Kidney (tissue), 14 donors: ENCODE results near the gene ACP7. TPM values are rescaled to one million over a fixed set of nuclear protein-coding genes. Genes with fewer than 3 reads are reported as not detected.

ENCODE experiments used
- DNase-seq, 5 donors: peaks; one replicate each; pipeline ENCODE4 v3.0.0-alpha.2; 2013 to 2020
- FAIRE-seq: peaks from 2 replicates; lab custom pipeline; 2012; peaks lifted over from hg19 to GRCh38; lab: Jason Lieb, UNC
- H3K27ac ChIP-seq, 2 donors: one replicate each; pipeline ENCODE4 v1.7.0; 2013; ENCODE audit warnings: low read depth in 2 of 2, low read length in 2 of 2, inconsistent platforms in 1 of 2
- H3K27me3 ChIP-seq: one replicate; pipeline ENCODE4 v1.7.1; 2013; ENCODE audit warnings: low read length, inconsistent platforms; ENCODE audit not compliant: control insufficient read depth, insufficient read depth
- H3K36me3 ChIP-seq, 3 donors: one replicate each; pipeline versions ENCODE4 v1.7.0 to v1.7.1; 2013; ENCODE audit warnings: low read length in 3 of 3, control low read depth in 1 of 3, inconsistent platforms in 1 of 3; ENCODE audit not compliant: insufficient read depth in 3 of 3, control insufficient read depth in 2 of 3
- H3K4me1 ChIP-seq, 3 donors: one replicate each; pipeline versions ENCODE4 v1.7.0 to v1.7.1; 2013; ENCODE audit warnings: low read length in 3 of 3, inconsistent platforms in 1 of 3, low read depth in 1 of 3; ENCODE audit not compliant: control insufficient read depth in 2 of 3, insufficient read depth in 2 of 3
- H3K4me3 ChIP-seq, 3 donors: one replicate each; pipeline versions ENCODE4 v1.7.0 to v1.8.1; 2013; ENCODE audit warnings: low read length in 3 of 3, control low read depth in 1 of 3, inconsistent platforms in 1 of 3
- H3K9ac ChIP-seq, 3 donors: one replicate each; pipeline versions ENCODE4 v1.7.0 to v1.7.1; 2013; ENCODE audit warnings: low read length in 3 of 3, control low read depth in 1 of 3, inconsistent platforms in 1 of 3
- H3K9me3 ChIP-seq, 3 donors: one replicate each; pipeline versions ENCODE4 v1.7.0 to v1.7.1; 2013; ENCODE audit warnings: low read length in 3 of 3, control low read depth in 1 of 3, inconsistent platforms in 1 of 3; ENCODE audit not compliant: control insufficient read depth in 2 of 3, insufficient read depth in 1 of 3
- intact Hi-C: fragments of 100-400 bp; cut with DNase I; formaldehyde crosslinking; loops from one replicate; pipeline ENCODE4 v1.11.1; 2022
- polyA plus RNA-seq: library from polyadenylated mRNA; stranded (reverse); fragments of 350-450 nt; fragmentation: Illumina TruSeq; extraction: RNeasy Lipid Tissue Mini Kit (QIAGEN cat#74804); gene quantifications from one replicate; pipeline ENCODE4 v1.2.3, GENCODE V29; 2014; ENCODE audit warnings: low read depth, low replicate concordance; ENCODE audit not compliant: insufficient read depth
- total RNA-seq: library from RNA; stranded (reverse); fragmentation: NEBNext Ultra II Directional; extraction: Animal tissue kit (Norgen Biotek cat#: 25700); gene quantifications from one replicate; pipeline ENCODE4 v1.2.1, GENCODE V29; 2021
- TF ChIP-seq, protein P1 (sequence below): IDR thresholded peaks from 3 replicates; pipeline ENCODE4 v1.5.1; 2012; ENCODE audit warnings: mild to moderate bottlenecking, moderate library complexity, borderline replicate concordance; ENCODE audit not compliant: insufficient read depth; ENCODE audit errors: extremely low read depth
- donor health status: control.
- donor health status: control.
- donor health status: control.
- donor health status: control.
- donor health status: control.
- donor health status: DM: yes; HTN: yes; CAD: no.
- donor health status: Normal renal cell carcinoma (clear cell type).

The ACP7 gene
- total and polyA plus RNA-seq, 2 donors from 2014 or later: 0.13 TPM; not detected in 1

DNA sequence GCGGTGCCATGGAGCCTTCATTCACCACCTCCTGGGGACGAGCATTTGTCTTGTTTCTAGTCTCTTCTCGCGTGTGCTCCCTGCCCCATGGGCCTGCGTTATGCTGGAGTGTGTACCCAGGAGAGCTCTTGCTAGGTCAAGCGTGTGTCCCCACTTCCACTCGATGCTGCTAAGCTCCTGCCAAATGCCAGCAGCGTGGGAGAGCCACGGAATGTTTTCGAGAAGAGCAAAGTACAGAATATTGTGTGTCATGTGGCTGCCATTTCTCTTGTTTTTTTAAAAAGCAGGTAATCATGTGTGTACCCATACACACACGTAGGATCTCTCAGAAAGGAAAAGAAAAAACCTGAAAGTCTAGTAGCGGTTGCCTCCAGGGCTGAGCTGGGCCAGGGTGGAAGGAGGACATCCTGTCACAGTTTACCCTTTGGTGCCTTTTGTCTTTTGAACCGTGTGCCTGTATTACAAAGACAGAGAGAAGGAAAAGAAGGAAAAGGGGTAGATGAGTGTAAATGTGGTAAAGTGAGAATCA lies 70.0 kb downstream of the ACP7 start:
- Histone ChIP-seq H3K27ac (peak overlapping the region; percentile 8 to 79), H3K9me3 (no peaks in the 10 kb centered on the region), H3K27me3 (no peaks in the 10 kb centered on the region), H3K4me3 (peak overlapping the region in 2 of 3 donors; percentile 3 to 25), H3K4me1 (peaks cover 0 to 57% (median 37%) of the 10 kb centered on the region in 3 donors), H3K9ac (no peak overlapping the region), H3K36me3 (peaks cover 0 to 3% (median 0%) of the 10 kb centered on the region in 3 donors)
- intact Hi-C loops: no loop called here
- TF ChIP-seq, protein P1, sequence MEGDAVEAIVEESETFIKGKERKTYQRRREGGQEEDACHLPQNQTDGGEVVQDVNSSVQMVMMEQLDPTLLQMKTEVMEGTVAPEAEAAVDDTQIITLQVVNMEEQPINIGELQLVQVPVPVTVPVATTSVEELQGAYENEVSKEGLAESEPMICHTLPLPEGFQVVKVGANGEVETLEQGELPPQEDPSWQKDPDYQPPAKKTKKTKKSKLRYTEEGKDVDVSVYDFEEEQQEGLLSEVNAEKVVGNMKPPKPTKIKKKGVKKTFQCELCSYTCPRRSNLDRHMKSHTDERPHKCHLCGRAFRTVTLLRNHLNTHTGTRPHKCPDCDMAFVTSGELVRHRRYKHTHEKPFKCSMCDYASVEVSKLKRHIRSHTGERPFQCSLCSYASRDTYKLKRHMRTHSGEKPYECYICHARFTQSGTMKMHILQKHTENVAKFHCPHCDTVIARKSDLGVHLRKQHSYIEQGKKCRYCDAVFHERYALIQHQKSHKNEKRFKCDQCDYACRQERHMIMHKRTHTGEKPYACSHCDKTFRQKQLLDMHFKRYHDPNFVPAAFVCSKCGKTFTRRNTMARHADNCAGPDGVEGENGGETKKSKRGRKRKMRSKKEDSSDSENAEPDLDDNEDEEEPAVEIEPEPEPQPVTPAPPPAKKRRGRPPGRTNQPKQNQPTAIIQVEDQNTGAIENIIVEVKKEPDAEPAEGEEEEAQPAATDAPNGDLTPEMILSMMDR: no peak
- no peak for DNase-seq
- FAIRE-seq: no peak

DNA sequence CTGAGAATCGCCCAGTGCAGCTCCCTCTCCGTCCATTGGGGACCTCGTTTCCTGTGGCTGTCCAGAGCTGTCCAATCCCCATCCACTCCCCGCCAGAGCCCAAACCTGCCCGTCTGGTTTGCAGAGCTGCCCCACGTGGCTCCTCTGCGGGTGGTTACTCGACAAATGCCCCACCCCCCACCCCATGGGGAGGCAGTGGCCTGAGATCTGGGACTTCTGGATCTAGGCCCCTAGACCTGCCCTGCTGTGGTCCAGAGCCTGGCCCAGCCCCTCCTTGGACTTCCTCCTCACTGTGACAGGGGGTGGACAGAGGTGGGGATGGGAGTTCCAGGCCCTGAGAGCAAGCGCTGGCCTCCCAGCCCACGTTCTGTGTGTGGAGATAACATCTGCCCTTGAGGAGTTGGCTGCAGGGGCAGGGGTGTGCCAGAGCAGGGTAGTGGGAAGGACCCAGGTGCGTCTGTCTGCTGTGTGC lies 70.5 kb downstream of the ACP7 start:
- DNase-seq (peak in 4 of 5 donors; percentile 68 to 74 (median 72)), FAIRE-seq (no peak)
- intact Hi-C loops: no loop called here
- Histone ChIP-seq H3K27ac (peak overlapping the region; percentile 8 to 79), H3K9me3 (no peaks in the 10 kb centered on the region), H3K4me3 (peak overlapping the region in 1 of 3 donors; percentile 3), H3K27me3 (no peaks in the 10 kb centered on the region), H3K4me1 (peaks cover 0 to 58% (median 37%) of the 10 kb centered on the region in 3 donors), H3K9ac (peak overlapping the region in 1 of 3 donors; percentile 34), H3K36me3 (peaks cover 0 to 2% (median 0%) of the 10 kb centered on the region in 3 donors)
- TF ChIP-seq, protein P1: no peak

DNA sequence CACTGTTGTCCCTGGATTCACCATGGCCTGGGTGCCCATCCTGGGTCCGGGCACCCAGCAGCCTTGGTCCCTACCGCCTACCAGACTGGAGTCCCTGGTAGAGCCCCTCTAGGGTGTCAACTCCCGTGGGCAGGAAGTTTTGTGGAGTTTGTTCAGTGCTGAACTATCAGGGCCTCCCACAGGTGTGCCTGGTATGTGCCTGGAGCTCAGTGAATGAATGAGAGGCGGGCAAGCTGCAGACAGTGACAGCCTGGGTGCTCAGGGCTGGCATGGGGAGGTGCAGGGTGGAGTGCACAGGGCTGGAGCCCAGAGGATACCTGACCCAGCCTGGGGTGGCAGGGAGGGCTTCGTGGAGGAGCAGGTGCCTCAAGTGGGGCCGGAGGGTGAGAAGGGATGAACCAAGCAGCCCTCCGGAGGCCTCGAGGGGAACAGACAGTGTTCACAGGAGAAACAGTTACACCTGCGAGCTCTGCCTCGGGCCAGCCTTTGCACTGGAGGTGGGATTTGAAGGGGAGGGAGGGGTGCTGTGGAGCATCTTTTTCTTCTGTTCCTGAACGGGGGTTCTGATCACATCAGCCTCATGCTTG lies 71.0 kb downstream of the ACP7 start:
- H3K27me3 ChIP-seq: no peaks in the 10 kb centered on the region
- no peak overlapping the region for H3K4me3 ChIP-seq
- no peaks in the 10 kb centered on the region for H3K9me3 ChIP-seq
- intact Hi-C loops: no loop called here
- H3K36me3 ChIP-seq: peaks cover 0 to 2% (median 0%) of the 10 kb centered on the region in 3 donors
- H3K9ac ChIP-seq: peak overlapping the region in 1 of 3 donors; percentile 34
- H3K4me1 ChIP-seq: peaks cover 0 to 57% (median 37%) of the 10 kb centered on the region in 3 donors
- DNase-seq (no peak), FAIRE-seq (no peak)
- peak overlapping the region; percentile 8 to 79 for H3K27ac ChIP-seq
- TF ChIP-seq, protein P1: no peak
